Left renal pelvis (tissue), 4 donors: ENCODE data around the gene FAM89B. TPM values are rescaled to one million over a fixed set of nuclear protein-coding genes. Genes with fewer than 3 reads are reported as not detected.

Source experiments
- DNase-seq, 4 donors: peaks; one replicate each; pipeline ENCODE4 v3.0.0-alpha.2; 2013; ENCODE audit warnings: low read depth in 4 of 4, low spot score in 3 of 4
- polyA plus RNA-seq, 4 donors: library from polyadenylated mRNA; unstranded; fragments of 120-200 nt; gene quantifications; one replicate each; pipeline ENCODE4 v1.2.1, GENCODE V29; 2013; ENCODE audit not compliant: insufficient read length in 4 of 4

Gene FAM89B
- polyA plus RNA-seq, 4 donors, result 19.7 to 41.1 (median 28.6) TPM

- no peak for DNase-seq
Observed at GRCh38 chr11:65538915-65539743, 33.2 kb upstream of the FAM89B start.

DNA sequence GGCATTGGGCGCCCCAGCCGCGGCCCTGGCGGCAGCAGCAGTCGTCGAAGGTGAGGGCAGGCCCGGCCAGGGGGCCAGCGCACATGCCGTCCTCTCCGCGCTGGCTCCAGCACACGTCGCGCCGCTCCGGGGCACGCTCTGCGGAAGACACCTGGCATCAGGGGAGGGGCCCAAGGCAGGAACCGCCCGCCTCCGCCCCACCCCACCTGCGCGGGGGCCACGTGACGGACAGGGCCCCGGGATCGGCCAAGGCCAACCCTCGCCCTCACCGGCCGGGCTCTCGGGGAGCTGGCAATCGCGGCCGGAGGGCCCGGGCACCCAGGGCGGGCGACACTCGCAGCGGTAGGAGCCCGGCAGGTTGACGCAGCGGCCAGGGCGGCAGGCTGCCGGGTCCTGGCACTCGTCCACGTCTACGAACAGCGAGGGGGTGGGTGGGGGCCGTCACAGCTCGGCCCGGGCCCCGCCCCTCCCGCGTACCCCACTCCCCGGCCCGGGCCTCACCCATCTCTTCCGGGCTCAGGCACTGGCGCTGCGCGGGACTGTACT is 32.5 kb upstream of the FAM89B start:
- no peak for DNase-seq

- peak in 3 of 4 donors; percentile 65 to 66 (median 65) for DNase-seq
Observed at GRCh38 chr11:65540290-65541092, 31.8 kb upstream of the FAM89B start.

GRCh38 chr11:65541093-65541982 is 31.0 kb upstream of the FAM89B start:
- no peak for DNase-seq

DNA sequence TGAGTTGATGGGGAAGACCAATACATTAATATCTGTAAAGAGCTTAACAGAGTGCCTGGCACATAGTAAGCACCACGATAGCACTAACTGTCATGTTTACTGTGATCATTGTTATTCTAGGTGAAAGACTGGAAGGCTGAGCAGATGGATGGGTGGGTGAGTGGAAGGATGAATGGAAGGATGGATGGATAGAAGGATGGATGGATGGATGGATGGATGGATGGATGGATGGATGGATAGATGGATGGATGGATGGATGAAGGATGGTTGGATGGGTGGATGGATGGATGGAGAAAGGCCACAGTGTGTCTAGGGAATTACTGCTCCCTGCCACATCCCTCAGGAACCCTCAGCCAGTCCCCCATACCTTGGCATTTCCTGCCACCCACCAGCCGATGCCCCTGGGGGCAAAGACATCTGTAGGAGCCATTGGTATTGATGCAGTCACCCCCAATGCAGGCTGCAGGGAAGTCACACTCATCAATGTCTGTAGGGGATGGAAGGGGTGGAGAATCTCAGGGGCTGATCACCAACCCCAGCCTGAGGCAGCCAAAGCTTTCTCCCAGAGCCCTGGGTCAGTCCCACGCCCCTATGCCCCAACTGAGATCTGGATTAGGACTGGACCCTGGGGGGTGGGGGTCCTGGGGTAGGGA is 29.5 kb upstream of the FAM89B start:
- DNase-seq, result no peak

DNA sequence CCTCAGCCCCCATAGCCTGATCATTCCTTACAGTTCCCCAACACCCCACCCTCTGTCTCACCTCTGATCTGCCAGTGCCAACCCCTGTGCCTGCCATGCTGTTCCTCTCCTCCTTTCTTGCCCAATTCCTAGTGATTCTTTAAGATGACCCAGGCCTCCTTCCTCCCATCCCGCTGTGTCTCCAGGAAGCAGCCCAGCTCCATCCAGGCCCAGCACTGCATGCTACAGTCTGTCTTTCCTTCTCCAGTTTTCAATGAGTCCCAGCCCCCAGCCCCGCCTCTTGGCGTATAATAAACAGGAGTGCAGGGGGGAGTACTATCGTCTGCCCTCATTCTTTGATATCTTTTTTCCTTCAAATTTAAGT is 26.5 kb upstream of the FAM89B start:
- no peak for DNase-seq

DNA sequence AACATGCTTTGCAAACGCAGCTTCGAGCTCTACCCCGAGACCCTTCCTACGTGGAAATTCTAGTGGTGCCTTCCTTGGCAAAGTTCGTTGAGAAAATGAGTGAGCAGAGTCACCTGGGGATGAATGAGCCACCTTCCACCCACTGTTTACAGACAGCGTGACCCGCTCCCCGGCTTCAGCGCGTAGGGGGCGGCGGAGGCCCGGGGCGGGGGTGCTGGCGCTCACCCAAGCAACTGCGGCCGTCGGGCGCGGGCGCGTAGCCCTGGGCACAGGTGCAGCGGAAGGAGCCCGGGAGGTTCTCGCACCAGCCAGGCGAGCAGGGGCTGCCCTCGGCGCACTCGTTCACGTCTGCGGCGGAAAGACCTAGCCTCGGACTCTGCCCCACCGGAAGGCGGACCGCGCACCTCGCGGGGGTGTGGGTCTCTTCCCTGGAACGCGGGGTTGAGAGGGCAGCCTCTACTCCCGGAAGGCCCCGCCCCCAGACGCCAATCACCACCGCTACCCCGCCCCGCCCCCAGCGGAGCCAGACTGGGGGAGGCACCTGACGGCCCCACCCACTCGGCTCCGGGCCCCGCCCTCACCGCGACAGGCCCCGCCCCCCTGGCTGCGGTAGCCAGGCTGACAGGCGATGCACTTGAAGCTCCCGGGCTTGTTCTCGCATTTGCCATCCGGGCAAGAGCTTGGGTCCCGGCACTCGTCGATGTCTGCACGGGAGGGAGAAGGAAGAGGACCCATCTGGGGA is 25.9 kb upstream of the FAM89B start:
- no peak for DNase-seq

- DNase-seq, result no peak
Observed at GRCh38 chr11:65547446-65548125, 24.8 kb upstream of the FAM89B start.

DNA sequence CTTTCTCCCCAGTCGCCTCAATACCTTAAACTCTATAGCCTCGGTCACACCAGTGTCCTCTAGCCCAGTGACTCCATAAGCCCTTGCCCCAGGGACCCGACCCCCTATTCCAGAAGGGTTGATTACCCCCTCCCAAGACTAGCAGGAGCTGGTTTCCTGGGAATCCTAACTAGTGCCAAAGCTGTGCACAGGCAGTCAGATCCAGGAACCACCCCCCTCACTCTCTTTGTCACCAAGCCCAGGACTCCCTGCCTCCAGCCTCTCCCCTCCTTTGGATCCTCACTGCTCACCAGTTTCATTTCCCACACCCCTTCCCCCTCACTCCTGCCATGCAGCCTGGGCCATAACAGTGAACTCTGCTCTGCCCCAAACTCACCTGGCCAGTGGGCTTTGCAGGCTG is 23.9 kb upstream of the FAM89B start:
- DNase-seq, result no peak

DNA sequence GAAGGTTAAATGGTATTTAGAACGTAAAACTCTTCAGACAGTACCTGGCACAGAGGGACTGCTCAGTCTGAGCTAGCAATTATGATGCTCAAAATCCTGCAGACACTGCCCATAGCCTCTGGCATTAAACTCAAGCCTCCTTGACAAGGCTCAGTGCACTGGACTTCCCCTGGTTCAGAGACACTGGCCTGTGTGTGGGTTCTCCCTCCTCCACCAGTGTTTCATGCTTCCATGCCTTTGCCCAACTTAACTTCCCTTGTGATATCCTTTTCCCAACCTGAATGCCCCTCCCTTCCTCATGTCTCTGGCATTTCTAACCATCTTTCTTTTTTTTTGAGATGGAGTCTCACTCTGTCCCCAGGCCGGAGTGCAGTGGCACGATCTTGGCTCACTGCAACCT is 23.2 kb upstream of the FAM89B start:
- DNase-seq, result no peak

DNA sequence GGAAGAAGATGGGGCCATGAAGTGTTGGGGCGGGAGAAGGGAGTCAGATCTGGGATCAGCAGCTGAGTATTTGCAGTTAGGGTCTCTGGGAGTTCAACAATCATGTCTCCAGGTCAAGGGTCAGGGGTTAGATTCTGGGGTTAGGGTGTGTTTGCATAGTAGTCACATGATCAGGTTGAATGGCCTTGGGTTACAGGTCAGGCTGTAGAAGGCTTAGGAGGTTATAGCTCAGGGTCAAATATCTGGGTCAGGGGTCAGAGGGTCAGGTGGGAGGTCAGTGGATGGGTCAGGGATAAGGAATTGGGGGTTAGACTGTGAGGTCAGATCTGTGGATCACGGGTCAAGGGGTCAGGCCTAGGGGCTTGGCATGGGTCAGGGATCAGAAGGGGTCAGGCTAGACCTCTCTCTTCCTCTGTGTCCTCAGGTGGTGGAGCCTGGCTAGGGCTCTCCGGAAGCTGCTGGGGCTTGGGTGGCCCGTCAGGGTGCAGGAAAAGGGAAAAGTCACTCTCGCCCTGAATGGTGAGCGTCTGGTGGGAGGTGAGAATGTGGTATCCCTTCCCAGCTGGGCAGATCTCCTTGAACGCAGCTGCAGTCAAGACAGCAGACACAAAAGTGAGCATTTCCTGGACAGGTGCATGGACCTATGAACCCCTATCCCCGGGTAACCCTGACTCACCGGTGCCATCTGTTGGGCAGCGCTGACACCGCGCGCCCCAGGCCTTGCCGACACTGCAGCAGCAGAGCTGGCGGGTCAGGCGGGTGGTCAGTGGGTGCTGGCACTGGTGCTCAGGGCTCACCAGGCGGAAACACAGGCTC is 20.6 kb upstream of the FAM89B start:
- DNase-seq, result no peak

- DNase-seq, result no peak
Observed at GRCh38 chr11:65552388-65552951, 19.9 kb upstream of the FAM89B start.

DNA sequence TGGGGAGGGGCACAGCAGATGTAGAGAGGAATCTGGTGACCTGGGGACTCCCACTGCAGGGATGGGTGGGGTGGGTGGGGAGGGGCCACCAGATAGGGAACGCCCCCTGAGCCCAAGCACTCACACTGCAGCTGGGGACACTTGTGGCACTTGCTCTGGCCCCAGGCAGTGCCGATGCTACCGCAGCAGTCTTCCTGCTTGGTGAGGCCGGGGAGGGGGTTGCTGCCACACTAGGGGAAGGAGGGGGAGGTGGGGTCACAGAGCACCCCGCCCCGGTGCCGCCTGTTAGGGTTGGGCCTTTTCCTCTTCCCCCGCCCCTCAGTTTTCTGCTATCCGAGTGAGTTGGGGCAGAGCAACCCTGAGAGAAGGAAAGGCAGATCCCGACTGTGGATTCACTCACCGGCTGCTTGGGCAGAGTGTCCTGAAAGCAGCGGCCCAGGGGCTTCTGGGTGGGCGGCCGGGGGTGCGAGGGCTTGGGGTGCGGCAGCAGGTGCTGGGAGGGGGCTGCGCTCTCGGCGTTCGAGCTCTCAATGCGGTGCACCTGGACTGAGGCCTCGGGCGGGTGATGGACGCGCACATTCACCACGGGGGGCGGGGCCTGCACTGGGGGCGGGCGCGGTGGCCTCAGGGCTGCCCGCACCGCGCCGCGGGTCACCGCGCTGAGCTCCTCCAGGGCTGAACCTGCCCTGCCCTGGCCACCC is 18.9 kb upstream of the FAM89B start:
- DNase-seq, result no peak

GRCh38 chr11:65554057-65554818 is 18.1 kb upstream of the FAM89B start:
- no peak for DNase-seq

GRCh38 chr11:65554842-65555430 is 17.4 kb upstream of the FAM89B start:
- DNase-seq, result no peak

DNA sequence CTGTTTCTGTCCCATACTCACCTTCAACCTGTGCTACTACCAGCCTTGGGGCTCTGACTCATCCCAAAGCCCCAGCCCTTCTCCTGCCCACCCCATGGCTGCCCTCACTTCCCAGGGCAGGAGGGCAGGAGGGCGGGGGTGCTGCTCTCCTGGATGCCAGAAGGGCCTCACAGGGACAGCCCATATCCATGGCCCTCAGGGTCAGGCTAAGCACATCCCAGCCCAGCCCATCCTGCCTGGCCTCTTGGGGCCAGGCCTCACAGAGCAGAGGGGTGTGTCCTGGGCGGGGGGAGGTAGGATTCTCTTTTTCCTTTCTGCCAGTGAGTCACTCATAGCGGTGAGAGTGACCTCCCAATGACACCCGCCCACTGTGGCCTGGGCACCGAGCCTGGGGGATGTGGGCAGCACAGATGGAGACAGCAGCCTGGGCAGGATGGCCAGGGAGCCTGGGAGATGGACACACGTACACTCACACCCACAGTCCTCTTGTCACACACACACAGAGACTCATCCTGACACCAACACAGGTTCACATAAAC is 16.6 kb upstream of the FAM89B start:
- no peak for DNase-seq
